Cardiac fibroblast (primary cell): ENCODE measurements around the gene RBPJ.
A peak's percentile ranks its signal among the peaks of the same experiment; 100 is the strongest.

Experiments used
- DNase-seq, 2 donors: peaks; one replicate each; pipeline versions ENCODE4 v3.0.0 to v3.0.0-alpha.2; 2010; ENCODE audit warnings: low read depth in 2 of 2
- H3K4me3 ChIP-seq, 2 donors: replicated peaks in 1 of 2; 1 replicate in 1 of 2; 2 replicates in 1 of 2; pipeline ENCODE4 v1.5.1; 2011; ENCODE audit warnings: low read depth in 2 of 2, low read length in 2 of 2, mild to moderate bottlenecking in 2 of 2, moderate library complexity in 1 of 2
- CTCF ChIP-seq: IDR thresholded peaks from one replicate; pipeline ENCODE4 v1.5.1; 2011; ENCODE audit warnings: low read depth, mild to moderate bottlenecking, low read length, inconsistent platforms

The RBPJ gene

GRCh38 chr4:26320538-26321372, at the start of gene RBPJ:
RBPJ (plus strand) TSS chr4:26321014; CDS start chr4:26321029, 15 bp downstream.
- TF ChIP-seq CTCF: no peak
- peak; percentile 98 to 99 for DNase-seq
- peak within 1 kb of the TSS; percentile 71 to 95 for H3K4me3 ChIP-seq

DNA sequence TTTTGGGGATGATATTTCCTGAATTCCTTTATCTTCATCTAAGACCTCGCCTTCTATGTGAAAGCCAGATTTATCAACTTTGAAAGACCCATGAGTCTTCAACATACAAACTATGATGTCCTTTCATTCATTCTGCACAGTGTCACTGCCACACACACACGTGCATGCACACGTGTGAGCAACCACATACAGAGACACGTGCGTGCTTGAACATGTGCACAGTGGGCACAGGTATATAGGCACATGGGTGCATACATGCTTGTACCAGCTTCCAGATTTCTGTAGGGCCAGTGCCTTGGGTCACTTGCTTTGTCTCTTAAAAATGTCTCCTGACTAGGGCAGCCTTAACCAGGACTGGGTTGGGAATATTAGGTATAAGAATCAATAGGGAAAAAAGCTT, 49.1 kb upstream of the RBPJ start:
- no peak overlapping the region for H3K4me3 ChIP-seq
- no peak for TF ChIP-seq CTCF
- DNase-seq: no peak

GRCh38 chr4:26272654-26273615, 47.9 kb upstream of the RBPJ start:
- no peak for DNase-seq
- TF ChIP-seq CTCF: no peak
- no peak overlapping the region for H3K4me3 ChIP-seq

DNA sequence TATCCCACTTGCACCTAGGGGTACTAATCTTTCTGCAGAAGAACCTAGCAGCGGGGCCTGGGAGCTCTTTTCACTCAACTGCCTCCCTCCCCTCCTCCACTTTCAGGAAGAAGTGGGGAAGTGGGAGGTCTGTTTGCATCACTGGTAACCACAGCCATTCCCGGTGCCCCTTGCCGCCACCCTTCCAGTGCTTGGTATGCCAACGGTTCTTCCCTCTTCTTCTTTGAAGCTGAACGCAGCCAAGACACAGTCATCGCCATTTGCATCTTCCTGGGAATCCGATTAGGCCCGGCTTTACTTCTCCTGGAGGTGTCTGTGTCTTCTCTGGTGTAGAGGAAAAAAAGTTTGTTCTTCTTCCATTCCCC, 47.2 kb upstream of the RBPJ start:
- TF ChIP-seq CTCF: no peak
- no peak for DNase-seq
- no peak overlapping the region for H3K4me3 ChIP-seq

DNA sequence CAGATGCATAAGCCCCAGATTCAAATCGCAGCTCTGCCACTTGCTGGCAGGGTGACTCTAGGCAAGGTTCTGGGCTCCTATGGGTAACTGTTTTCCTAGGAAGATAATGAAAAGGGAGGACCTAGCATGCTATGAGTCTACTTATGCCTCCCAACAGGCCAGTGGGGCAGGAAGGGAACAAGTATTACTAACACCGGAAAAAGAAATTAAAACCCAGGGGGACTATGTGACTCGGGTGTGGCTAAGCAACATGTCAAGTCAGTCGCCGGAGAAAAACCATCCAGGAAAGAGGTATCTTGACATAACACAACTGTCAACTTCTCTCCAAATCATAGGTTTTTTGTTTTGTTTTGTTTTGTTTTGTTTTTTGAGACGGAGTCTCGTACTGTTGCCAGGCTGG, 45.5 kb upstream of the RBPJ start:
- DNase-seq: peak in 1 of 2 donors; percentile 16
- no peak overlapping the region for H3K4me3 ChIP-seq
- TF ChIP-seq CTCF: no peak

- no peak for TF ChIP-seq CTCF
- H3K4me3 ChIP-seq: no peak overlapping the region
- DNase-seq: no peak
These were observed 41.4 kb upstream of the RBPJ start for GRCh38 chr4:26279446-26279845.
